ENCODE measurements around the gene ATAD2B.

ATAD2B gene

GRCh38 chr2:23905155-23905554, 21.8 kb downstream of the ATAD2B start:
- DNase-seq = no peak

DNA sequence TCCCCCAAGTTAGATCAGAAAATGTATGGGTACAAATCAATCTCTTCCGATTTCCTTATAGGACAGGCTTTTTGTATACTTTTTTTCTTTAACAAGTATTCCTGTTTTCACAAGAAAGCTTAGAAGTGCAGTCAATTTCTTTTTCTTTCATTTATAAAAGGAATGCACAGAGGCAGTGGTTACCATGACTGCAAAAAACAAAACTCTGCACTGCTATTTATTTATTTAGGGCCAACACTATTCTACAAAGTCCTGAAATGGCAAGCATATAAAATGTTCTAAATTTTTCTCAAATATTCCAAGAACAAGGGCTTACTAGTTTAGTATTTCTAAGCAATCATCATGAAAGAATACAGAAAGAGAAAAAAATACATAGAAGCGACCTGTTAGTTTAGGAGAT, 22.2 kb downstream of the ATAD2B start:
- no peak for DNase-seq

DNA sequence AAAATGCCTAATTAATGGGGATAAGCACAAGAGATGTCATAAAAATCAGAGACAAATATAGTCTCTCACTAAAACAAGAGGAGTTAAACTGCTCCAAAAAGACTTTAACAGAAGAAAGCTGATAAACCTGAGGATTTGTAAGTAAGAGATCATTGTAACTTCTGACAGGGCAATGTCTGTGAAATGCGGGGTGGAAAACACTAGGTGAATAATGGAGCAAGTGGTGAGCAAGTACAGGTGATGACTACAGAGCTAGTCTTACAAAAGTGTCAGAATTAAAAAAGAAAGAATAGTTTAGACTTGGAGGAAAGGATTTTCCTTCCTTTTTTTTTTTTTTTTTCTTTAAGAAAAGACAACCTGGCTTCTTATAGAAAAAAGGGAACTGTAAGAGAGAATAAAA, 22.7 kb downstream of the ATAD2B start:
- DNase-seq = no peak

DNA sequence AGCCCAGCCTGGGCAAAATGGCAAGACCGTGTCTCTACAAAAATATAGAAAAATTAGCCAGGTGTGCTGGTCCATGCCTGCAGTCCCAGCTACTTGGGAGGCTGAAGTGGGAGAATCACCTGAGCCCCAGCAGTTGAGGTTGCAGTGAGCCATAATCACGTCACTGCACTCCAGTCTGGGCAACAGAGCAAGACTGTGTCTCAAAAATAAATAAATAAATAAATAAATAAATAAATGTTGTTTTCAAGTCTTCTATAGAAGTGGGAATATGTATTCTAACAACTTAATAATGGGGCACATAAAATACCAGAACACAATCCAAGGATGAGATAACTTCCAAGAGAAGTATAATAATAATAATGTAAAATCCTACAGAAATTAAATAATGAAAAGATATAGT, 23.9 kb downstream of the ATAD2B start:
- no peak for DNase-seq

- no peak for DNase-seq
Measured at GRCh38 chr2:23901966-23902846, 24.7 kb downstream of the ATAD2B start.

- DNase-seq = no peak
Measured at GRCh38 chr2:23900541-23901322, 26.2 kb downstream of the ATAD2B start.

DNA sequence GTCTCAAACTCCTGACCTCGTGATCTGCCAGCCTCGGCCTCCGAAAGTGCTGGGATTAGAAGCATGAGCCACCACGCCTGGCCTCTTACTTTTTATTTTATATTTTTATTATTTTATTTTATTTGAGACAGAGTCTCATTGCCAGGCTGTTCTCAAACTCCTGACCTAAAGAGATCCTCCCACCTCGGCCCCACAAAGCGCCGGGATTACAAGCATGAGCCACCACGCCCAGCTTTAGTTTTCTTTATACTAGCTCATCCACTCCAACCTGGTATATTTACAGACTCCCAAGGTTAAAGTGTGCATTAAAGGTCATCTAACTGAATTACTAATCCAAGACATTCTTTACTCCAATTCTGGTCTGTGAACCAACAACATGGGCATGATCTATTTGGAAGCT, 26.8 kb downstream of the ATAD2B start:
- DNase-seq = no peak

- no peak for DNase-seq
Measured at GRCh38 chr2:23871206-23871605, 55.7 kb downstream of the ATAD2B start.

DNA sequence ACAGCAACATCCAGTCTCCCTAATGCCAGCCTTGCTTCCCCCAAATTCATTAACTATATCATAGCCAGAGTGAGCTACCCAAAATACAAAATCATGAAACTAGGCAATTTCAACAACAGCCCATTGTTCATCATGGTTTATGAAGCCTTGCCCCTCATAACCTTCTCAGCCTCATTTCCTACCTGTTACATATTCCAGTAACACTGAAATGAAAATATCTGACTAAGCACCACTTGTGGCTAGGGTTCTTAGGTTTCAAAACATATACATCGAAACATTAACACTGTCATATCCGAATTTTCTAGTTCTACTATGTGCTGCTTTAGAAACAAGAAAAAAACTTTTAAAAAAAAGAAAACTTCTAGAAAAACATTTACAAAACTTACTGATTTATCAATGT, 59.5 kb downstream of the ATAD2B start:
- no peak for DNase-seq

- no peak for DNase-seq
Measured at GRCh38 chr2:23862716-23863426, 64.1 kb downstream of the ATAD2B start.

- DNase-seq = no peak
Measured at GRCh38 chr2:23861952-23862351, 65.0 kb downstream of the ATAD2B start.

DNA sequence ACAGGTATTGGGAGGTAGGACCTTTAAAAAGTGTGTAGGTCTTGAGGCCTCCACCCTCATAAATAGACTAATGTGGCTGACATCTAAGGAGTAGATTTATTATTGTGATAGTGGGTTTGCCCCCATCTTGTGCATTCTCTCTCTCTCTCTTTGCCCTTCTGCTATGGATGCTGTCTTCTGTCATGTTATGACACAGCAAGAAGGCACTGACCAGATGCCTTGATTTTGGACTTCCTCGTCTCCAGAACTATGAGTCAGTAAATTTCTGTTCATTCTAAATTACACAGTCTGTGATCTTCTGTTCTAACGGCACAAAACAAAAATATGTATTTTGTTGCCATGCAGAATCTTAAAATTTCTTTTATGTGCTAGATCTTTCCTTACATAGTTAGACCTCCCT, 66.9 kb downstream of the ATAD2B start:
- no peak for DNase-seq

GRCh38 chr2:23859234-23859633, 67.7 kb downstream of the ATAD2B start:
- DNase-seq = no peak

GRCh38 chr2:23850564-23851256, 76.2 kb downstream of the ATAD2B start:
- no peak for DNase-seq

DNA sequence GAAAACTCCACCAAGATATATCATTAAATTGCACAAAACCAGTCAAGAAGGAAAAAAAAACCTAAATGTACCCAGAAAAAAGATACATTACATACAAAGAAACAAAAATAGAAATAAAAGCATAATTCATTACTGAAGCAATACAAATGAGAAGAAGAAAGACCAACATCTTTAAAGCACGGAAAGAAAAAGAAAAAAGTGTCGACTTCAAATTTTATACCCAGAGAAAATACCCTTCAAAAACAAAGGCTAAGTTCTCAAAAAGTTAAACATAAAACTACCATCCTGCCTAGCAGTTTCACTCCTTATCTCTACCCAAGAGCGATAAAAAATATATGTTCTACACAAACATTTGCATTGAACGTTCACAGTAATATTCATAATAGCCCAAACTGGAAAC, 82.0 kb downstream of the ATAD2B start:
- no peak for DNase-seq

DNA sequence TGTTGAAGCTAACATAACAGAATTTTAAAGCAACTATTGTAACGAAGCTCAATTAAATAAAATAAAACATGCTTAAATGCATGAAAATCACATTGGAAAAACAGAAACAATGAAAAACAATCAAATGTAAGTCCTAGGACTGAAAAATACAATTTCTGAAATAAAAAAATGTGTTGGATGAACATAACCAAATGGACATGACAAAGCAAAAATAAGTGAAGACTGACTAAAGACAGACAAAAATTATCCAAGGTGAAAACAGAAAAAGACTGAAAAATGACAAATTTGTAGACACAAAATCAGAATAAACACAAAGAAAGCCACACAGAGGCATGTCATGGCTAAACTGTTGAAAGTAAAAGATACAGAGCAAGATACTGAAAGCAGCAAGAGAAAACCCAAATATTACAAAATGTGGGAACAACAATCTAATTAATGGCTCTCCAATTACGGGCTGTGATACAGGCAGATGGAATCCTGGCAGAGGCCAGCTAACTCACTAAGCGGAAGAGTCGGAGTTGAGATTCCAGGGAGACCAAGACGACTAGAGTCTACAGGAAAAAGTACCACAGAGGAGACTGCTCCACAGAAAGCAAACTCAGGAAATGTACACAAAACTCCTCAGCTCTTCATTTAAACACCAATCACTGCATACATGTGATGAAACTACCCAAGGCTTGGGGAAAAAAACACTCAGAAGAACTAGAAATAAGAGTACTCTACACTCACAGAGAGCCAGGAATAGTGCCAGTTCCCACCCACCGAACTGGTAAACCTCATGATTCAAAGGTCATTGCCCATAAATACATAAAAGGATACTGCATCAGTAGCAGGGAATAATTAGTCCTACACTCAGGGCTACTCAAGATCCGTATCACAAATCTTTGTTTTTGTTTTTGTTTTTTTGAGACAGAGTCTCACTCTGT, 83.6 kb downstream of the ATAD2B start:
- DNase-seq = no peak

GRCh38 chr2:23839919-23840578, 86.9 kb downstream of the ATAD2B start:
- DNase-seq = no peak

DNA sequence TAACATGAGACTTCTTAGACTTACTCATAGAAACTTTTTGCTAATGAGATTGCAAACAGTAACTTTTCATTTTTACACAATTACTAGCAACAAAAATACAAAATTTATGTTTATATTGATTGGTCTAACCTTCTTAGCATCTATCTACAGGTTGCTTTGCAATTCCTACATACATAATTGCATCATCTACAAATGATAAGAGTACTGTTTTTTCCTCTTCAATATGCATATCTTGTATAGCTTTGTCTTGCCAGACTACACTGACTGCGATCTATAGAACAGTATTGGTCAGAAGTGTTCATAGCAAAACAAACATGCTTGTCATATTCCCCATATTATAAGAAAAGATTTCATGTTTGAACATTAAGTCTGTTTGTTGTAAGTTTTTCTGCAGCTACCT, 87.9 kb downstream of the ATAD2B start:
- no peak for DNase-seq

DNA sequence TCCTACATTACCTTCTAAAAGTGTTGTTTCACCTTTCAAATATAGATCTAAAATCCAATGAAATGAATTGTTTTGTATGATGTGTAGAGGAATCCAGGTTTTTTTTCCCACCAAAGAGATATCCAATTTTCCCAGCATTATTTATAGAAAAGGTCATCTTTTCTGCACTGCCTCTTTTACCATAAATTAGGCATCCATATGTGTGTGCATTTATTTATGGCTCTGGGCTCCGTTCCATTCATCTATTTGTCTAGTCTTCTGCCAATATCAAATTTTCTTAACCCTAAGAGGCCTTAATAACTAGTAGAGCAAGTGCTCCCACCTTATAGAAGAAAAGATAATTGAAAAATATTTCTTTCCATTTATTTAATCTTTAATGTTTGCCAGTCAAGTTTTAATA, 88.3 kb downstream of the ATAD2B start:
- no peak for DNase-seq

DNA sequence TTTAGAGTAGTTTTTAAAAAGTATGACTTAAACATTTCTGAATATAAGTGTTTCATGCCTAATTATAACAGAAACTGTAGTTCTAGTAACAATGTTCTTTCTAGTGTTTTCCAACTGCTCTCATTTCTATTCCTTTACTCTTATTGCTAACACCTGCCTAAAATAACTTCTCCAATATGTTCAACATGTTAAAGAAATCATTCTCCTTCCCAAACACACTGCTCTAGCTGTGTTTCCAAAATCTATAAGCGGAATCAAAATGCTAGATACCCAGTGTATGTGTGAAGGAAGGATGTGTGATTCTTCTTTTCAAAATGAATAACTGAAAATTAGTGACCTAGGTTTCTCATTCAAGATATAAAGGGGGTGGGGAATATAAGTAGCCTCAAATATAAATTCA, 89.1 kb downstream of the ATAD2B start:
- no peak for DNase-seq

GRCh38 chr2:23836971-23837565, 89.9 kb downstream of the ATAD2B start:
- DNase-seq = no peak

Measured in activated T-cell treated with anti-CD3 and anti-CD28 coated beads, Interleukin-2, amount 50 U/mL, for 48 hours (primary cell).